ENCODE results near the gene ATP11C.
"Not testable (repeated sequence)": the region's sequence is repeated elsewhere in the genome, so short reads cannot be mapped to it uniquely, and the experiment has no call there.

The ATP11C gene

DNA sequence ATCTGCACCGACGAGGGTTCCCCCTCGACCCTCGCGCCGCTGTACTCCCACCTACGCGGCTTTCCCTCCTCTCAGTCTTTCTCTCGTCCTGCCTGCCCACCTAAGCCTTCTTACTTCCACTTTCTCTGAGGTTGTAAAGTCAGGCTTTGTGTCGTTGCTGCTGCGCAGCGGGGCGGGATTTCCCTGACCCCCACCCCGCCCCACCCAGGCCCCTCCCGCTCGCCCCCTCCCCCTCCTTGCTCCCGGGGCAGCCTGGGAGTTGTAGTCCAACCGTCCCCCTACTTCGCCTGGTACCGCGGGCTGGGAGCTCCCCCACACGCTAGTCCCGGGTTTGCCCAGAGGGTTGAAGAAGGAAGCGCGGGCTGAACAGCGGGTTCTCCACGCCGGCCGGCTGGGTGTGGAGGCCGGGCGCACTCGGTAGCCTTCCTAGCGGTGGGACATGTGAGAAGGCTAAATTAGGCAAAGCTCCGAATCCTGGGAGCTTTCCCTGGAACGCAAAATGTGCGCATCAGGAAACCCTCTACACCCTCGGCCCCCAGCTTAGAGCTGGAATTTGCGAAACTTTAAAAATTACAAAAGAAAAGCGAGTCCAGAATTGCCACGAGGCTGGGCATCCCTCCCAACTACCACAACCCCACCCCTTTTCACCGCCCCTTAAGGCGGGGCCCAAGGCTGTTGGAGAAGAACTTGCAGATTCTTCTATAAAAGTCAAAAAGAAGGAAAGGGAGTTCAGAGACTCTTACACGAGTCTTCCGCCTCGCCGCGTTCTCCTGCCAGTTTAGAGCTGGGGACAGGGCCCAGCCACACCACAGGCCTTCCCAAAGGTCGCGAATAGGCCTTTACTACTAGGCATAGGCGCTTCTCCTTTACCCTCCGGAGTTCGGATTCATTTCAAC lies at the start of gene ATP11C:
TSS of gene ATP11C (minus strand) at position 153 of the 896 bp plus-strand sequence. CDS start 1,011 bp downstream, outside the sequence.
- peak; percentile 62 for DNase-seq (ENCODE audit: low spot score)

DNA sequence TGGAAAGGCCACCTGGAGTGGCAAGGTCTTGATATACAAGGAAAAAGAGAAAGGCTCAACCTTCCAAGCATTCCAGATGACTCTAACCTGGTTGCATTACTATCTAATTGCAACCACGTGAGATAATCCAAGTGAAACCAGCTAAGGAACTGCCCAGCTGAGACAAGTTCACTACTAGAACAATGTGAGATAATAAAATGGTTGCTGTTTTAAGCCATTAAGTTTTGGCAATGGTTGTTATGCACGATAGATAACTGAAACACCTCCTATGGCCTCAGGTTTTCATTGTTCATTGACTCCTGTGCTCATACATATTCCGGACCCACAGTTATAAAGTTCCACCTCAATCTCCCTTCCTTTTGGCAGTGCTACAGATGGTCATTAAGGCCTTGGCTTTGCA lies 41.6 kb upstream of the ATP11C start:
- DNase-seq (ENCODE audit: low spot score) = no peak

DNA sequence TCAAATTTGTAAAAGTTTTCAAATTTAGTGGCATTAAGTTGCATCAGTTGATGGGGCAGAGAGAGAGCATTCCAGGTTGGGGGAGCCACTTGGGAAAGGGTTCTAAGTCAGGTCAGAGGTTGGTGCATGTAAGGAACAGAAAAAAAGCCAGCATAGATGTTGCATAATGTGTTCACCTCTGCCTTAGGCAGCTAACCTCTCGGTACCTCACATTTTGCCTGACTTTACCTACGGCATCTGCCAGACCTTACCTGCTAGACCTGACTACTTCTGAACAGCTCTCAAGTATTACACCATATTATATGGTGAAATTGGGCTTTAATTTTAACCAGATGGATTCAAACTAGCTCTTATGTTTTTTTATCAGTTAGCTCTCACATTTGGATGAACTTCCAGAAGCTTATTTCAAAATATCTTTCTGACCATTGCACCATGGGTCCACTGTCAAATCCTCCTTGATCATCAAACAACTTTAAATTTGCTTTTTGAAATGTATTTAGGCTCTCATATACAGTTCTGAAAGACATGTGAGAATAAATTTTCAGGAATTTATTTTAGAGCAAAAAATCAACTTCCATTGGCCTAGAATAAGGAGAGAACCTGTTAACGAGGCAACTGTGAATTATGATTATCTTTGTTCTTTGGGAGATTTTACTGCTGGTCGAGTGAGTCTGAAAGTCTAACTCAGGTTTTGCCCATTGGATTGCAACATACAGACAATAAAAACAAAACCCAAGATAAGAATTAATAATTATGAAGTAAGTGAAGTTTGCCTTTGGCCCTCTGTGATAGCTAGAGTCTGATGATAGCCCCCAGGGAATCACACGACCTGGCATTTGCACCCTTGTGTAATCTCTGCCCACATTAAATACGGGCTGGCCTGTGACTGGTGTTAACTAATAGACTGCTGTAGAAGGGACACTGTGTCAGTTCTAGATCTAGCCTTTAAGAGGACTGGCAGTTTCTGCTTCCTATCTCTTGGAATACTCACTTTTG lies 40.1 kb upstream of the ATP11C start:
- DNase-seq (ENCODE audit: low spot score) = no peak

DNA sequence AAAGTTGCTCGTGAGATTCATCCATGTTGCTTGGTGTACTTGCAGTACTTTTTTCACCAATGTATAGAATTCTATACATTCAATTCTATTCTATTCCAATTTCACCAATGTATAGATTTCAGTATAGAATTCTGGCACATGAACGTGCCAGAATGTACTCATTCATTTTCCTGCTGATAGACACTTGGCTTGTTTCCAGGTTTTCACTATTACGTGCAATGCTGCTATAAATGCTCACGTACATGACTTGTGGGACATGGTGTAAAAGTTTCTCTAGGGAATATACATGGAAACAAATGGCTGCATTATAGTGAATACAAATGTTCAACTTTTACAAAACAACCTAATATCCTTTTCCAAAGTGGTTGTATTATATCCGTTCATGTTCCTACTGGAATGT lies 39.3 kb upstream of the ATP11C start:
- no peak for DNase-seq (ENCODE audit: low spot score)

DNA sequence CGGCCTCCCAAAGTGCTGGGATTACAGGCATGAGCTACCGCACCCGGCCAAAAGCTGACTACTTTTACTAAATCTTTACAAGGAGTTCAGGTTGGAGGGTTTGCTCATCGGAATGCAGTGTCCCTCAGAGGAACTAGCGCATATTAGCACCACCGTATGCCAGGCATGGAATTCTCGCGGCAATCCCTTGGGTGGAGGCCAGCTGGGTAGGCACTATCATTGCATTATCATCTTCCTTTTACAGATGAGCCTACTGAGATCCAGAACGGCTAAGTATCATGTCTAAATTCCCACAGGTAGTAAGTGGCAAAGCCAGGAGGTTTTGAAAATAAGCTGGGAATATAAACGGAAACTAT lies 38.5 kb upstream of the ATP11C start:
- DNase-seq (ENCODE audit: low spot score) = no peak

DNA sequence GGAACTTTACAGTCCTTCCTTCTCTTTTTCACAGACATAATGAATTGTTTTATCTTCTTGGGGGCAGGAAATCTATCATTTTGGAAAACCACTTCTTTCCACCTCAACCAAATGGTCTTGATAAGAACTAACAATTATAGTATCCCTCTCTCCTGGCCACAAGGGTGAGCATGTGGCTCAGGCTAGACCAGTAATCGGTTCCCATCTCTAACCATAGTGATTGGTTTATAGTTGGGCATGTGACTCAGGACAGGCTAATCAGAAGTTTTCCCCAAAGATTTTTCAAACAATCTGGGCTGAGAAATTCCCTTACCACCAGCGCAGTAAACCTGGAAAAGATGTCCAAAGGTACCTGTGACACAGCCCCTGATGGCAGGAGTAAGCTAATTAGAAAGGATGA lies 36.4 kb upstream of the ATP11C start:
- no peak for DNase-seq (ENCODE audit: low spot score)

DNA sequence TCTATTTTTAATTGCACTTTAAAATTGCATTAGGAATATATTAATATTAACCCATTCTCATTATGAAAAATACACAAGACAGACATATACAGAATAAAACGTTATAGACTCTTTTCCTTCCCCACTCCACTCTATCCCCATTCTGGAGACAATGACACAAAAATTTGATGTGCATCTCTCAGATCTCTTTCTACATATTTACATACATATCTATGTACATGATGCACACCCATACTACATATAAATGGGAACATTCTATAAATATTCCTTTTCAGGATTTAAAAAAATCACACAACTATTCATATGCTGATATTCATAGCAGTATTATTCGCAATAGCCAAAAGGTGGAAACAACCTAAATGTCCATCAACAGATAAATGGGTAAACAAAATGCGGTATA lies 34.9 kb upstream of the ATP11C start:
- DNase-seq (ENCODE audit: low spot score) = no peak

DNA sequence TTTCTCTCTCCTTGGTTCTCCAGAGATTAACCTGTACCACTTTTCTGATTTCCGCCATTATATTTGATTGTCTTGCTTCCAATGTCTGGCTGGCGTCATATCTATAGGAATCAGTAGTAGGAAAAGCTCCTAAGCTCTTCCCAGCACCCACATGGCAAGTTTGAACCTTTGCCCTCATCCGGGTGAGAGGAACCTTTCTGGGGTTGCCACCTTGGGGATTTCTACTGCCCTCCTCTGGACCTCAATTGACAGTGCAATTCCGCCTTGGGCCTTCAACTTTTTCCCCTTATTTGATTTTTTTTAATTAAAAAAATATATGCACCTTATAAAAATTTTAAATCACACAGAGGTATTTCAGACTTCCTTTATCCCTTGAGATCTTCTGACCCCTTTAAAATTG lies 34.4 kb upstream of the ATP11C start:
- no peak for DNase-seq (ENCODE audit: low spot score)

DNA sequence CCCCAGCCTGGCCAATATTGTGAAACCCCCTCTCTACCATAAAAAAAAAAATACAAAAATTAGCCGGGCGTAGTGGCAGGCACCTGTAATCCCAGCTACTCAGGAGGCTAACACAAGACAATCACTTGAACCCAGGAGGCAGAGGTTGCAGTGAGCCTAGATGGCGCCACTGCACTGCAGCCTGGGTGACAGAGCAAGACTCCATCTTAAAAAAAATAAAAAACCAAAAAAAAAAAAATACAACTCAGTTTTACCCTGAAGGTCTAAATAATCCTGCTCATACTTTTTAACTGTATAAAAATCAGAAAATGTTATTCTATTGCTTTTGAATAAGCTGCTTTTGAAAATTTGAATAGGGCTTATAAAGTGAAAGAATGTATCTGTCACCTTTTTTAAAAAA lies 33.3 kb upstream of the ATP11C start:
- not testable (repeated sequence) for DNase-seq (ENCODE audit: low spot score)

DNA sequence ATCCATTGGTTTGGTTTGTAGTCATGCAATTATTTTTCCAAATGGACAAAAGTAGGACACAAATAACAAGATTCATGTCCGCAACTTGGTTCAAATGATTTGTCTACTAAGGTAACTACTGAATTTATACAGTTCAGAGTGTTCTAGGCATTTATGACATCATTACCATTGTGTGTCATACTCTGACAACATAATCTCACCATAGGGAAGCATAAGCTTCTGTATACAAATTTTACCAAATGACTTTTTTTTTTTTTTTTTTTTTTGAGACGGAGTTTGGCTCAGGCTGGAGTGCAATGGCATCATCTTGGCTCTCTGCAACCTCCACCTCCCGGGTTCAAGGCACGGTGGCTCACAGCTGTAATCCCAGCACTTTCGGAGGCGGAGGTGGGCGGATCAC lies 32.6 kb upstream of the ATP11C start, which contains the start of gene CXorf66:
TSS of gene CXorf66 (minus strand) at position 101 of the 400 bp plus-strand sequence. CDS start at position 76, 25 bp downstream.
- DNase-seq (ENCODE audit: low spot score) = no peak

DNA sequence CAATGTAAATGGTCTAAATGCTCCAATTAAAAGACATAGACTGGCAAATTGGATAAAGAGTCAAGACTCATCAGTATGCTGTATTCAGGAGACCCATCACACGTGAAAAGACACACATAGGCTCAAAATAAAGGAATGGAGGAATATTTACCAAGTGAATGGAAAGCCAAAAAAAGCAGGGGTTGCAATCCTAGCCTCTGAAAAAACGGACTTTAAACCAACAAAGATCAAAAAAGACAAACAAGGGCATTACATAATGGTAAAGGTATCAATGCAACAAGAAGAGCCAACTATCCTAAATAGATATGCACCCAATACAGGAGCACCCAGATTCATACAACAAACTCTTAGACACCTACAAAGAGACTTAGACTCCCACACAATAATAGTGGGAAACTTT lies 28.2 kb upstream of the ATP11C start:
- DNase-seq (ENCODE audit: low spot score) = not testable (repeated sequence)

DNA sequence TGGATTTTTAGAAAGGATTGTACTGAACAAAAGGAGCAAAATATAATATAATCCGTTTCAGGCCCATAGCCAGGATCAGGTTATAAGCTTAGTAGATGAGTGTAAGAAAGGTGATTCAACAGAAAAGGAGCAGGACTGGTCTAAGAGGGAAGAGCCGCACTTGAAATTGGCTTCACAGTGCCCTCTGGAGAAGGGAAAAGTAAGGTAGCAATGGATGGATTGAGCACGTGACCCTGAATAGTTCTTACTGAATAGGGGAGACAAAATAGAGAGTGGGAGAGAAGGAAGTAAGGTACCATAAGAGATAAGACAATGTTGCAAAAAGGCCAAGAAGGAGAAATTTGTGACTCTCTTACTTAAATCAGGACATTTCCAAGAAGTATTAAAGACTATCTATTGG lies 16.9 kb upstream of the ATP11C start:
- no peak for DNase-seq (ENCODE audit: low spot score)

DNA sequence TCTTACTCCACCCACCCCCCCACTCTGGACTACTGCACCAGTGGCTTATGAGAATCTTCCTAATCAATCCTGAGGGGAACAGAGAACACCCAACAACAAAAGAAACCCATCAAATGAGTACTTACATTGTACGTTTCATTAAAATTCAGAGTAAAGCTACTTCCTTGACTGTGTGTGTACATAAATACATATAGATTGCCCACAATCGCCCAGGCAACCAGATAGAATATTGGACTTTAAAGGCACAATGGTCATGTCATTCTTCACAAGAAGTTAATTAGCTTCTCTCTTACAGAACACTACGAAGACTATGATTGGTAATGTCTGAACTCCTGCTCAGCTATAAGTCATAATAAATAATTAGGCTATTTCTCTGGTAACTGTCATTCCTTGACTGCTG lies 12.2 kb upstream of the ATP11C start:
- DNase-seq (ENCODE audit: low spot score) = no peak

DNA sequence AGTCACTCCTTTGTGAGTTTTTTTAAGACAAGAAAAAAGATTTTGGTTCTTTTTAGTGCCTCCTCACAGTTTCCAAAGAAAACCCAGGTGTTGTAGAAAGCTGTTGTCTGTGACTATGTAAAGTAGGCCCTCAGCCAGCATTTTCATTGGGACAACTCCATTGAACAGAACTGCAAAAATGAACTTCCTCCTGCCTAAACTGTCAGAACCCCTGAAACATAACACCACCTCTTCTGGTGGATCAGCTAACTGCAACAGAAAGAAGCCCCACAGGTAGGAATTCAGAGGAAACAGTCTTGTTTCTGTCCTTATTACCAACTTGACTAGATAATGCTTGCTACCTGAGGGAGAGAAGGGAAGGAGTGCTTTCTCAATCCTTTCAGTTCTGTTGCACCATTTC lies 3.4 kb upstream of the ATP11C start:
- no peak for DNase-seq (ENCODE audit: low spot score)

DNA sequence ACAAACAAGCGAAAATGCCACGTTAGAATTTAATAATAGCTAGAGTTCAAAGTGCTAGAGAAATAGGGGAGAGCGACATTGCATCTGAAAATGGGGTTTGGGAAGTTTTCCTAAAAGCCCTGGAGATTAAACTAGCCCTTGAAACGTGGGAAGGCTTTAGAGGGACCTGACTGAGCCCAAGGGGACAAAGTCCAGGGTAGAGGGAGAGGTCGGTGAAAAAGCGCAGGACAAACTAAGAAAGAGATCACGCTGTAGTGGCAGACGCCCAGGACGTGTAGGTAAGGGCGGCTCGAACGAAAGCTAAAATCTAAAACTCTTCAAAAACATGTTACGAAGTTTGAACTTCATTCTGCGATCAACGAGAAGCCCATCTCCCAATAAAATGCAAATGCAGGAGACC lies 1.1 kb upstream of the ATP11C start:
- no peak for DNase-seq (ENCODE audit: low spot score)

DNA sequence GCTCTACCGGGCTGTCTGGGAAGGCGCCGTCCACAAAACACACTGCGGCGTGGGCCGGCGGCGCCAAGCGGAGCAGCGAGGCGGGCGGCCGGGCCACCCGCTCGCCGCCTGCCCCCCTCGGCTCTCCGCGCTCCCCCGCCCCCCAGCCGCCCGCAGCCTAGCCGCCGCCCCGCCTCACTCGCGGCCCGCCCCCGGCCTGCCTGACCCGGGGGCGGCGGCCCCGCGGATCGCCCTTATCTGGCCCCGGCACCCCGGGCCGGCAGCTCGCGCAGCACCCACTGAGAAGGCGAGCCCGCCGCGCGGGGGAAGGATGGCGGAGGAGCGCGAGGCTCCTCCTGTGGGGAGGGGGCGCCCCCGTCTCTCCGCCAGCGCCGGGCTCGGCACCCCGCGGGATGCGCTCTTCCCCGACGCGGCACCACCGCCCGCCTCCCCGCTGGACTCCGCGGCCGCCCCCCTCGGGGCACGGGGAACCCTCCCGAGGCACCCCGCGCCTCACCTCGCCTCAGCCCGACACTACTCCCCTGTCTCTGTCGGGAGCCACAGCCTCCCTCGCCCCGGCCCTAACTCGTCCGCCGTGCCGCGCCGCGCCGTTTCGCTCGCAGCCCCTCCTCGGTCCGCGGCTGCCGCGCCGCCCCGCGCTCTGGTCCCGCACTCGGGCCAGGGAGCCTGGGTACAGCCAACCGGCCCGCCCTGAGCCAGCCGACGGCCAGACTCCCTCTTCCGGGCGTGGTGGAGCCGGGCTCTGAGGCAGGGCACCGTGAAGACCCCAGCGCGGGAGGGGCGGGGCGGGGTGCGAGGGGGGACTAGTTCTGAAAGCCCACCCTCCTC lies 566 bp downstream of the ATP11C start:
- peak; percentile 31 for DNase-seq (ENCODE audit: low spot score)

DNA sequence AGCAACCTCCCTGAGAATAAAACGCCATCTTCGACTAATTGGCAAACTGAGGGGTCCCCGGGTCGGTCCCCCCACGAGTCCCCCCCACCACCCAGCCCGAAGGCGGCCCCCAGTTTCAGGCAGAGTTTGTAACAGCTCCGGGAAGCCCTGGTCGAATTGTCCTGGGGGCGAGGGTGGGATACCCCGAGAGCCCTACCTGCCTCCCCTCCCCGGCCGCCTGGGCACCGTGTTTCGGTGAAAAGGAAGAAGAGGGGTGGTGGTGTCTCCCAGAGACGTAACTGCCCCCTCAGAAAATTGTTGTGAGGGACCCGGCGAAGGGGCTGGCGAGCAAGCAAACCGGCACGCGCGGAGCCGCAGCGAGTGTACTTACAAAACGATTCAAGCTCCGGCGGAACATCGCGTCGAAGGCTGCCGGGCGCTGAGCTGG lies 1.2 kb downstream of the ATP11C start:
- DNase-seq (ENCODE audit: low spot score) = no peak

DNA sequence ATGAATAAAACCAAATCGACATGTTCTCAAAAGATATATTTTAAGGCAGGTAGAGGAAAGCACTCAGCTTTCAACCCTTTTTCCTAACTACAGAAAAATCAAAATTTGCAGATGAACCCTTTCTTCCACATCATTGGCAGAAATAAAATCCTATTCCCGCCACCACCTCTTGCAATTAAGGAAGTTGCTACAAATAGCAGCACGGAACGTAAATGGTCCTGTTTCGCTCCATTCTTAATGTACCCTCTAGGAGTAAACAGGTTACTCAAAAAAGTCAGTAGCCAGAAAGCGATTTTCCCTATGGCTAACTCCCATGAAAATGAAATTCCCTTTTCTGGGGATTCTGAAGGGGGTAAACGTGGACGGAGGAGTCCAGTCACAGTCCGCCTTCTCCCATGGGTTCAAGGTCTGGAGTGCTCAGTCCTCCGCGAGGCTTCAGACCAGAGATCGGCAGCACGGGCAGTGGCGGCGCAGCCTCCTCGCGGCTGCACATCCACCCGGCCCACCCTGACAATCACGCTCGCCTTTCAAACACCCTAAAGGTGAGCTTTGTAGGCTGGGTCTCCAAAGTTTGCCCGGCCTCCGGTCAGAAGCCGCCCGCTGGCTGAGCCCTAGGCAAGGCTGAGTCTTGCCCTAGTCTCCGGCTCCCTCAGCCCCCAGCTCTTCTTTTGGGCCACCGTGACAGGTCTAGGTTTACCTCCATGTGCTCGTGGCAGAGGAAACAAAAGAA lies 1.8 kb downstream of the ATP11C start:
- peak; percentile 21 for DNase-seq (ENCODE audit: low spot score)

DNA sequence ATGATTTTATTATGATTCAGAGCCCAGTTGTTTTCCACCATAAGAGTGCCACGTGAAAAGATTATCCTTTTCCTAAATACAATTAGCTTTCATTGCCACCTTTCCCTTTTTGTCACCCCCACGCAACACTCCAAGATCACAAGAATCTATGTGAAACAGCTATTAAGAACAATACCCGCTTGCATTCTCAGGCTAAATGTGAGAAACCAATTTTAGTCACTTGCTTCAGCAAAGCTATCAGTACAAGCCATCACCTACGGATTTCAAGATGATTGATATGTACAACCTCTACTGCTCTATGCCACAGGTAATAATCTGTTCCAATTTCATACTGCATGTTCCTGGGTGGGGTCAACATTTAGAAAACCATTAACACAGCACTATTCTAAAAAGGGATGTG lies 2.5 kb downstream of the ATP11C start:
- DNase-seq (ENCODE audit: low spot score) = no peak

DNA sequence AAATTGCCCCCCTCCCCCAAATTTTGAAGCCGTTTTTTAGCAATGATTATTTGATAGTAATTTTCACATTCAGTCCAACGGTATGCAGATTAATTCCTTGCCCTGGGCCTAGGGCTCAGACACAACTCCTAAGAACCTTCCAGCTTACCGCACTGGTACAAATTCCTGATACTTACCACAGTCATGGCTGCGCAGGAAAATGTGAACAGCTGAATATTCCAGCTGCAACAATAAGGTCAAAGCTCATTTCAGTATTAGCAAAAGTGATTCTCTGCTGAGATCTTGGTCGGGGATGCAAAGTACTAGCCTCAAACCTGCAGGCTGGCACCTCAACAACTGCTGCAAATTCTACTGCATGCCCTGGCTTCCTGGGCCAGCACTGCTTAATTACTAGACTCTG lies 3.0 kb downstream of the ATP11C start:
- DNase-seq (ENCODE audit: low spot score) = no peak

DNA sequence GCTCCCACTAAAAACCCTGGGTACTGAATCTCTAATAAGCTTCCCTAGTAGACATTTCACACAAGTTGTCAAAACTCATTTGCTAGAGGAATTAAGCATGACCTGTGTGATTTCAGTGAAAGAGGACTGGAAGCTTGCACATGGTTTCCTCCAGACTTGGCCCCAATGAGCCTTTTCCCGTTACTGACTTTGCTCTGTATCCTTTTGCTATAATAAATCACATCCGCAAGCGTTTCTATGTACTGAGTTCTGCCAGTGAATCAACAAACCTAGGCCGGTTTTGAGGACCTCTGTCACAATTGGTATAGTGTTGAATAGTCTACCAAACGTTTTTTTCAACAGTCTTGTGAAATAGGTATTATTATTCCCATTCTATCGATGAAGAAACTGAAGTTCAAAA lies 8.2 kb downstream of the ATP11C start:
- no peak for DNase-seq (ENCODE audit: low spot score)

All from hepatic stellate cell (primary cell).